Mammary epithelial cell (primary cell): Measurements from ENCODE around the gene CCDC182.

ENCODE experiments used
- CTCF ChIP-seq, 2 donors: IDR thresholded peaks in 1 of 2; conservative IDR thresholded peaks in 1 of 2; 2 replicates each; pipeline ENCODE4 v1.5.1; 2011 to 2012; ENCODE audit warnings: inconsistent platforms in 2 of 2, low read length in 2 of 2, mild to moderate bottlenecking in 2 of 2, control low read depth in 1 of 2, low read depth in 1 of 2; ENCODE audit not compliant: insufficient read depth in 1 of 2; ENCODE audit errors: extremely low read depth in 1 of 2
- EZH2 ChIP-seq: IDR thresholded peaks from 2 replicates; pipeline ENCODE4 v1.6.1; 2012; ENCODE audit warnings: low read length, inconsistent platforms, borderline replicate concordance

GRCh38 chr17:57733085-57733484, 12.0 kb downstream of the CCDC182 start:
- no peak for TF ChIP-seq CTCF (conservative IDR thresholded peaks at IDR 0.05 in 1 of 2, IDR thresholded peaks at IDR 0.05 in 1 of 2; ENCODE audit: extremely low read depth in 1 of 2, insufficient read depth in 1 of 2, low read depth in 1 of 2, low read length in 2 of 2)
- no peak for TF ChIP-seq EZH2
